RPMI8226 (cell line): Measurements from ENCODE around the gene NT5DC3.
"Not testable (repeated sequence)": the region's sequence is repeated elsewhere in the genome, so short reads cannot be mapped to it uniquely, and the experiment has no call there.

ENCODE experiments used
- DNase-seq: peaks from one replicate; pipeline ENCODE4 v3.0.0-alpha.2; 2015

The NT5DC3 gene

GRCh38 chr12:103855036-103855712 is 14.1 kb upstream of the NT5DC3 start:
- no peak for DNase-seq

- no peak for DNase-seq
Measured at GRCh38 chr12:103854372-103854973, 13.4 kb upstream of the NT5DC3 start.

- DNase-seq, result no peak
Measured at GRCh38 chr12:103852498-103852997, 11.5 kb upstream of the NT5DC3 start.

- no peak for DNase-seq
Measured at GRCh38 chr12:103851127-103851526, 10.1 kb upstream of the NT5DC3 start.

GRCh38 chr12:103850429-103850828 is 9.4 kb upstream of the NT5DC3 start:
- no peak for DNase-seq

GRCh38 chr12:103848917-103849491 is 8.0 kb upstream of the NT5DC3 start:
- no peak for DNase-seq

GRCh38 chr12:103848143-103848542 is 7.1 kb upstream of the NT5DC3 start:
- DNase-seq, result no peak

GRCh38 chr12:103846415-103846814 is 5.4 kb upstream of the NT5DC3 start:
- no peak for DNase-seq

- DNase-seq, result no peak
Measured at GRCh38 chr12:103844305-103844704, 3.3 kb upstream of the NT5DC3 start.

GRCh38 chr12:103841690-103842584 is 903 bp upstream of the NT5DC3 start:
- peak; percentile 70 for DNase-seq

GRCh38 chr12:103840462-103840875 is 565 bp downstream of the NT5DC3 start:
- DNase-seq, result peak; percentile 31

- no peak for DNase-seq
Measured at GRCh38 chr12:103839609-103840461, 1.2 kb downstream of the NT5DC3 start.

- DNase-seq, result no peak
Measured at GRCh38 chr12:103839103-103839502, 1.9 kb downstream of the NT5DC3 start.

GRCh38 chr12:103838254-103838914 is 2.6 kb downstream of the NT5DC3 start:
- DNase-seq, result no peak

- no peak for DNase-seq
Measured at GRCh38 chr12:103836345-103836744, 4.7 kb downstream of the NT5DC3 start.

- not testable (repeated sequence) for DNase-seq
Measured at GRCh38 chr12:103835747-103836335, 5.2 kb downstream of the NT5DC3 start.

- no peak for DNase-seq
Measured at GRCh38 chr12:103834942-103835341, 6.1 kb downstream of the NT5DC3 start.

- DNase-seq, result no peak
Measured at GRCh38 chr12:103833891-103834290, 7.1 kb downstream of the NT5DC3 start.

GRCh38 chr12:103833095-103833775 is 7.8 kb downstream of the NT5DC3 start:
- DNase-seq, result no peak
